Keratinocyte (primary cell): ENCODE results near the gene SERTAD4.

Experiments
- EZH2 ChIP-seq: IDR thresholded peaks from one replicate; pipeline ENCODE4 v1.6.1; 2012; ENCODE audit warnings: inconsistent platforms, mild to moderate bottlenecking, low read length, moderate library complexity
- TF ChIP-seq, protein P1 (sequence below), 3 experiments: IDR thresholded peaks in 1 of 3; conservative IDR thresholded peaks in 1 of 3; optimal IDR thresholded peaks in 1 of 3; 2 replicates in 2 of 3; 3 replicates in 1 of 3; pipeline versions ENCODE3 to v1.5.1; 2011; ENCODE audit warnings: low read length in 3 of 3, mild to moderate bottlenecking in 3 of 3, moderate library complexity in 2 of 3, control low read depth in 1 of 3, inconsistent platforms in 1 of 3; ENCODE audit not compliant: insufficient read depth in 2 of 3; ENCODE audit errors: extremely low read depth in 1 of 3

GRCh38 chr1:210213335-210213734, 19.3 kb upstream of the SERTAD4 start:
- TF ChIP-seq, protein P1, sequence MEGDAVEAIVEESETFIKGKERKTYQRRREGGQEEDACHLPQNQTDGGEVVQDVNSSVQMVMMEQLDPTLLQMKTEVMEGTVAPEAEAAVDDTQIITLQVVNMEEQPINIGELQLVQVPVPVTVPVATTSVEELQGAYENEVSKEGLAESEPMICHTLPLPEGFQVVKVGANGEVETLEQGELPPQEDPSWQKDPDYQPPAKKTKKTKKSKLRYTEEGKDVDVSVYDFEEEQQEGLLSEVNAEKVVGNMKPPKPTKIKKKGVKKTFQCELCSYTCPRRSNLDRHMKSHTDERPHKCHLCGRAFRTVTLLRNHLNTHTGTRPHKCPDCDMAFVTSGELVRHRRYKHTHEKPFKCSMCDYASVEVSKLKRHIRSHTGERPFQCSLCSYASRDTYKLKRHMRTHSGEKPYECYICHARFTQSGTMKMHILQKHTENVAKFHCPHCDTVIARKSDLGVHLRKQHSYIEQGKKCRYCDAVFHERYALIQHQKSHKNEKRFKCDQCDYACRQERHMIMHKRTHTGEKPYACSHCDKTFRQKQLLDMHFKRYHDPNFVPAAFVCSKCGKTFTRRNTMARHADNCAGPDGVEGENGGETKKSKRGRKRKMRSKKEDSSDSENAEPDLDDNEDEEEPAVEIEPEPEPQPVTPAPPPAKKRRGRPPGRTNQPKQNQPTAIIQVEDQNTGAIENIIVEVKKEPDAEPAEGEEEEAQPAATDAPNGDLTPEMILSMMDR (optimal IDR thresholded peaks at IDR 0.05 in 1 of 3, IDR thresholded peaks at IDR 0.05 in 1 of 3, conservative IDR thresholded peaks at IDR 0.05 in 1 of 3; ENCODE audit: extremely low read depth in 1 of 3, insufficient read depth in 2 of 3, low read length in 3 of 3) = no peak
- TF ChIP-seq EZH2 = no peak
